Astrocyte (in vitro differentiated cells and primary cell): Measurements from ENCODE around the gene APOBEC3B. TPM values are rescaled to one million over a fixed set of nuclear protein-coding genes. Genes with fewer than 3 reads are reported as not detected.

Source experiments
- DNase-seq: peaks from one replicate; pipeline ENCODE4 v3.0.0-alpha.2; 2010; ENCODE audit warnings: low read depth
- FAIRE-seq: peaks from 2 replicates; lab custom pipeline; 2011; peaks lifted over from hg19 to GRCh38; lab: Jason Lieb, UNC
- H2AFZ ChIP-seq: 2 replicates; pipeline ENCODE4 v1.6.0; 2012; ENCODE audit warnings: low read depth, low read length, inconsistent platforms
- H3K27ac ChIP-seq: 2 replicates; pipeline ENCODE4 v1.5.1; 2011; ENCODE audit warnings: low read depth, low read length, inconsistent platforms
- H3K27me3 ChIP-seq: 2 replicates; pipeline ENCODE4 v1.6.0; 2011; ENCODE audit warnings: low read length, inconsistent platforms; ENCODE audit not compliant: insufficient read depth
- H3K36me3 ChIP-seq: 2 replicates; pipeline ENCODE4 v1.5.1; 2011; ENCODE audit warnings: low read length, inconsistent platforms; ENCODE audit not compliant: insufficient read depth
- H3K4me1 ChIP-seq: 2 replicates; pipeline ENCODE4 v1.5.1; 2011; ENCODE audit warnings: low read length, inconsistent platforms; ENCODE audit not compliant: insufficient read depth
- H3K4me2 ChIP-seq: 2 replicates; pipeline ENCODE4 v1.6.0; 2012; ENCODE audit warnings: low read length, inconsistent platforms
- H3K4me3 ChIP-seq: 2 replicates; pipeline ENCODE4 v1.5.1; 2011; ENCODE audit warnings: low read depth, mild to moderate bottlenecking, low read length, inconsistent platforms; ENCODE audit not compliant: insufficient read depth
- H3K79me2 ChIP-seq: 2 replicates; pipeline ENCODE4 v1.6.0; 2012; ENCODE audit warnings: mild to moderate bottlenecking, low read length, inconsistent platforms; ENCODE audit not compliant: insufficient read depth
- H3K9ac ChIP-seq: 2 replicates; pipeline ENCODE4 v1.6.0; 2012; ENCODE audit warnings: mild to moderate bottlenecking, low read length, inconsistent platforms
- H3K9me3 ChIP-seq: 2 replicates; pipeline ENCODE4 v1.5.1; 2012; ENCODE audit warnings: low read depth, mild to moderate bottlenecking, low read length, inconsistent platforms; ENCODE audit not compliant: insufficient read depth
- H4K20me1 ChIP-seq: 2 replicates; pipeline ENCODE4 v1.6.0; 2012; ENCODE audit warnings: low read length, inconsistent platforms; ENCODE audit not compliant: insufficient read depth
- H3K27ac Mint-ChIP-seq: one replicate; pipeline ENCODE4 v1.8.0; 2021; ENCODE audit warnings: mild to moderate bottlenecking, mixed read lengths; ENCODE audit not compliant: unreplicated experiment
- H3K27me3 Mint-ChIP-seq: one replicate; pipeline ENCODE4 v1.8.0; 2021; ENCODE audit warnings: low read depth, mixed read lengths; ENCODE audit not compliant: unreplicated experiment
- H3K36me3 Mint-ChIP-seq: one replicate; pipeline ENCODE4 v1.8.0; 2021; ENCODE audit warnings: low read depth, mixed read lengths; ENCODE audit not compliant: unreplicated experiment
- H3K4me1 Mint-ChIP-seq: one replicate; pipeline ENCODE4 v1.8.0; 2021; ENCODE audit warnings: low read depth, mixed read lengths; ENCODE audit not compliant: unreplicated experiment
- H3K4me3 Mint-ChIP-seq: one replicate; pipeline ENCODE4 v1.8.0; 2021; ENCODE audit warnings: mild to moderate bottlenecking, moderate library complexity, mixed read lengths; ENCODE audit not compliant: unreplicated experiment
- H3K9me3 Mint-ChIP-seq: one replicate; pipeline ENCODE4 v1.8.0; 2021; ENCODE audit warnings: mild to moderate bottlenecking, mixed read lengths; ENCODE audit not compliant: unreplicated experiment
- CTCF ChIP-seq: IDR thresholded peaks from 2 replicates; pipeline ENCODE4 v1.5.1; 2011; ENCODE audit warnings: low read depth, mild to moderate bottlenecking, inconsistent platforms, low read length, moderate library complexity; ENCODE audit not compliant: insufficient read depth
- EZH2 ChIP-seq: IDR thresholded peaks from 2 replicates; pipeline ENCODE4 v1.6.1; 2012; ENCODE audit warnings: mild to moderate bottlenecking, low read length, inconsistent platforms; ENCODE audit not compliant: insufficient read depth
- total RNA-seq: library from RNA; stranded (reverse); gene quantifications from 2 replicates; pipeline ENCODE4 v1.2.1, GENCODE V29; 2021

Gene APOBEC3B
- total RNA-seq, 1 donor from 2014 or later: 3.0 TPM

GRCh38 chr22:38963872-38964271 is 18.3 kb upstream of the APOBEC3B start:
- no peaks in the 10 kb centered on the region for H4K20me1 ChIP-seq
- H3K27me3 Mint-ChIP-seq: peaks cover 44% of the 10 kb centered on the region
- H3K9me3 ChIP-seq: no peaks in the 10 kb centered on the region
- no peak overlapping the region for H3K4me3 ChIP-seq
- no peak overlapping the region for H3K9ac ChIP-seq
- no peak for FAIRE-seq
- no peaks in the 10 kb centered on the region for H3K36me3 ChIP-seq
- no peaks in the 10 kb centered on the region for H3K9me3 Mint-ChIP-seq
- H3K4me2 ChIP-seq: no peak overlapping the region
- peaks cover 7% of the 10 kb centered on the region for H3K27me3 ChIP-seq
- no peaks in the 10 kb centered on the region for H3K79me2 ChIP-seq
- DNase-seq: no peak
- peaks cover 2% of the 10 kb centered on the region for H3K4me1 Mint-ChIP-seq
- no peak overlapping the region for H3K4me3 Mint-ChIP-seq
- no peak overlapping the region for H3K27ac Mint-ChIP-seq
- no peak overlapping the region for H2AFZ ChIP-seq
- H3K4me1 ChIP-seq: no peaks in the 10 kb centered on the region
- TF ChIP-seq CTCF (no peak), EZH2 (no peak)
- no peaks in the 10 kb centered on the region for H3K36me3 Mint-ChIP-seq
- no peak overlapping the region for H3K27ac ChIP-seq

- H3K4me1 ChIP-seq: no peaks in the 10 kb centered on the region
- TF ChIP-seq CTCF: no peak
- no peak for TF ChIP-seq EZH2
- Mint-ChIP-seq H3K27me3 (peaks cover 43% of the 10 kb centered on the region), H3K36me3 (no peaks in the 10 kb centered on the region), H3K4me3 (no peak overlapping the region), H3K9me3 (no peaks in the 10 kb centered on the region), H3K4me1 (peaks cover 2% of the 10 kb centered on the region), H3K27ac (no peak overlapping the region)
- no peaks in the 10 kb centered on the region for H3K9me3 ChIP-seq
- no peaks in the 10 kb centered on the region for H3K36me3 ChIP-seq
- no peak overlapping the region for H3K4me2 ChIP-seq
- DNase-seq (no peak), FAIRE-seq (no peak)
- peaks cover 8% of the 10 kb centered on the region for H3K27me3 ChIP-seq
- H3K9ac ChIP-seq: no peak overlapping the region
- no peak overlapping the region for H3K27ac ChIP-seq
- no peaks in the 10 kb centered on the region for H4K20me1 ChIP-seq
- H3K4me3 ChIP-seq: no peak overlapping the region
- no peak overlapping the region for H2AFZ ChIP-seq
- H3K79me2 ChIP-seq: no peaks in the 10 kb centered on the region
Observed at GRCh38 chr22:38964306-38964705, 17.8 kb upstream of the APOBEC3B start.

GRCh38 chr22:38964989-38965388 is 17.2 kb upstream of the APOBEC3B start:
- H3K4me1 Mint-ChIP-seq: peaks cover 2% of the 10 kb centered on the region
- no peak for TF ChIP-seq EZH2
- no peak for TF ChIP-seq CTCF
- Histone ChIP-seq H4K20me1 (no peaks in the 10 kb centered on the region), H3K27ac (no peak overlapping the region), H3K4me3 (no peak overlapping the region), H3K36me3 (no peaks in the 10 kb centered on the region), H2AFZ (no peak overlapping the region), H3K9ac (no peak overlapping the region), H3K79me2 (no peaks in the 10 kb centered on the region), H3K4me1 (no peaks in the 10 kb centered on the region), H3K4me2 (no peak overlapping the region), H3K9me3 (no peaks in the 10 kb centered on the region), H3K27me3 (peaks cover 12% of the 10 kb centered on the region)
- H3K27me3 Mint-ChIP-seq: peaks cover 40% of the 10 kb centered on the region
- no peaks in the 10 kb centered on the region for H3K9me3 Mint-ChIP-seq
- no peak overlapping the region for H3K4me3 Mint-ChIP-seq
- no peaks in the 10 kb centered on the region for H3K36me3 Mint-ChIP-seq
- FAIRE-seq (no peak), DNase-seq (no peak)
- H3K27ac Mint-ChIP-seq: no peak overlapping the region
